ENCODE measurements around the gene MSI2.

MSI2 gene

DNA sequence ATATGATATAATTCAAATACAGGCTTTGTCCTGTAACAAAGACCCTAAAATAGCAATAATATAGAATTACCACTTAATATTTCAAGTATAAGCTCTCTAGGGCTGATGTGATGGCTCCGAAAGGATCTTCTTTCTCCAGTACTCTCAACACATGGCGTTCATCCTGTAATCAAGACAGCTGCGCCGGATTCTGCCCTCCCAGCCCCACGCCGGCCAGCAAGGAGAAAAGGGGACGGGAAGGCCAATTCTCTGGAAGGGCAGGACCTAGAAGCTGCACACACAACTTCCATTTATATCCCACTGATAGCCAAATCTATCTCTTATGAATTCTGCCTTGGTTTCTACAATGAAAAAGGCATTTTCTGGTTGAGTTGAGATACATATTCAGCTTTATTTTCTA lies 456.8 kb downstream of the MSI2 start:
- ATAC-seq, result no peak
- TF ChIP-seq GLIS3 (CRISPR knock-in tag; IDR thresholded peaks at IDR 0.05), result no peak
- TF ChIP-seq, protein P1, sequence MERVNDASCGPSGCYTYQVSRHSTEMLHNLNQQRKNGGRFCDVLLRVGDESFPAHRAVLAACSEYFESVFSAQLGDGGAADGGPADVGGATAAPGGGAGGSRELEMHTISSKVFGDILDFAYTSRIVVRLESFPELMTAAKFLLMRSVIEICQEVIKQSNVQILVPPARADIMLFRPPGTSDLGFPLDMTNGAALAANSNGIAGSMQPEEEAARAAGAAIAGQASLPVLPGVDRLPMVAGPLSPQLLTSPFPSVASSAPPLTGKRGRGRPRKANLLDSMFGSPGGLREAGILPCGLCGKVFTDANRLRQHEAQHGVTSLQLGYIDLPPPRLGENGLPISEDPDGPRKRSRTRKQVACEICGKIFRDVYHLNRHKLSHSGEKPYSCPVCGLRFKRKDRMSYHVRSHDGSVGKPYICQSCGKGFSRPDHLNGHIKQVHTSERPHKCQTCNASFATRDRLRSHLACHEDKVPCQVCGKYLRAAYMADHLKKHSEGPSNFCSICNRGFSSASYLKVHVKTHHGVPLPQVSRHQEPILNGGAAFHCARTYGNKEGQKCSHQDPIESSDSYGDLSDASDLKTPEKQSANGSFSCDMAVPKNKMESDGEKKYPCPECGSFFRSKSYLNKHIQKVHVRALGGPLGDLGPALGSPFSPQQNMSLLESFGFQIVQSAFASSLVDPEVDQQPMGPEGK (CRISPR knock-in tag; IDR thresholded peaks at IDR 0.05; ENCODE audit: borderline replicate concordance), result no peak
- TF ChIP-seq, protein P2, sequence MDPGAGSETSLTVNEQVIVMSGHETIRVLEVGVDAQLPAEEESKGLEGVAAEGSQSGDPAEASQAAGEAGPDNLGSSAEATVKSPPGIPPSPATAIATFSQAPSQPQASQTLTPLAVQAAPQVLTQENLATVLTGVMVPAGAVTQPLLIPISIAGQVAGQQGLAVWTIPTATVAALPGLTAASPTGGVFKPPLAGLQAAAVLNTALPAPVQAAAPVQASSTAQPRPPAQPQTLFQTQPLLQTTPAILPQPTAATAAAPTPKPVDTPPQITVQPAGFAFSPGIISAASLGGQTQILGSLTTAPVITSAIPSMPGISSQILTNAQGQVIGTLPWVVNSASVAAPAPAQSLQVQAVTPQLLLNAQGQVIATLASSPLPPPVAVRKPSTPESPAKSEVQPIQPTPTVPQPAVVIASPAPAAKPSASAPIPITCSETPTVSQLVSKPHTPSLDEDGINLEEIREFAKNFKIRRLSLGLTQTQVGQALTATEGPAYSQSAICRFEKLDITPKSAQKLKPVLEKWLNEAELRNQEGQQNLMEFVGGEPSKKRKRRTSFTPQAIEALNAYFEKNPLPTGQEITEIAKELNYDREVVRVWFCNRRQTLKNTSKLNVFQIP (CRISPR knock-in tag; IDR thresholded peaks at IDR 0.05; ENCODE audit: borderline replicate concordance, low read depth), result no peak
- TF ChIP-seq BACH2 (CRISPR knock-in tag; IDR thresholded peaks at IDR 0.05; ENCODE audit: borderline replicate concordance), result no peak

DNA sequence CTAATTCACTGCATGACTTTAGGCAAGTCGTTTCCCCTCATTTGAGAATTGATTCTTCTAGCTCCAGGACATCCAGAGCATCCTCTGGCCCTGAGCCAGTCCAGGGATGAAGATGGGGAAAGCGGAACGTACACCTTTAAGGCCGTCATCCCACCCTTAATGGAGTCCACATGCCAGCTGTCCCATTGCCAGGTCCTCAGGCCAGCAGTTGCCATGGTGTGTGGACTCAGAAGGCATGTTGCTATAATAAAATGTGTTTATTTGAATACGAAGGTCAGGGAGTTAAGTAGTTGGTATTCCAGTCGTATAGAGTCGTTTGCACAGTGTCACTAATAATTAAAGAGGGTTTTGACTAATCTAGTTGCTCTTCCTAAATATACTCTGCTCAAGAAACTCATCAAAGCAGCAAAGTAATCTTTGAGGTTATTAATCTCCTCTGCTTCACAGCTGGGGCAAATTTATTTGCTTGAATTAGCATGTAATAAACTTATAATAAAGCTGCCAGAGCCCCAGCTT lies 458.4 kb downstream of the MSI2 start:
- ATAC-seq, result no peak
- TF ChIP-seq ZNF70 (CRISPR knock-in tag; IDR thresholded peaks at IDR 0.05), result no peak
- TF ChIP-seq, protein P3, sequence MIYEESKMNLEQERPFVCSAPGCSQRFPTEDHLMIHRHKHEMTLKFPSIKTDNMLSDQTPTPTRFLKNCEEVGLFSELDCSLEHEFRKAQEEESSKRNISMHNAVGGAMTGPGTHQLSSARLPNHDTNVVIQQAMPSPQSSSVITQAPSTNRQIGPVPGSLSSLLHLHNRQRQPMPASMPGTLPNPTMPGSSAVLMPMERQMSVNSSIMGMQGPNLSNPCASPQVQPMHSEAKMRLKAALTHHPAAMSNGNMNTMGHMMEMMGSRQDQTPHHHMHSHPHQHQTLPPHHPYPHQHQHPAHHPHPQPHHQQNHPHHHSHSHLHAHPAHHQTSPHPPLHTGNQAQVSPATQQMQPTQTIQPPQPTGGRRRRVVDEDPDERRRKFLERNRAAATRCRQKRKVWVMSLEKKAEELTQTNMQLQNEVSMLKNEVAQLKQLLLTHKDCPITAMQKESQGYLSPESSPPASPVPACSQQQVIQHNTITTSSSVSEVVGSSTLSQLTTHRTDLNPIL (CRISPR knock-in tag; IDR thresholded peaks at IDR 0.05; ENCODE audit: low read depth), result no peak

DNA sequence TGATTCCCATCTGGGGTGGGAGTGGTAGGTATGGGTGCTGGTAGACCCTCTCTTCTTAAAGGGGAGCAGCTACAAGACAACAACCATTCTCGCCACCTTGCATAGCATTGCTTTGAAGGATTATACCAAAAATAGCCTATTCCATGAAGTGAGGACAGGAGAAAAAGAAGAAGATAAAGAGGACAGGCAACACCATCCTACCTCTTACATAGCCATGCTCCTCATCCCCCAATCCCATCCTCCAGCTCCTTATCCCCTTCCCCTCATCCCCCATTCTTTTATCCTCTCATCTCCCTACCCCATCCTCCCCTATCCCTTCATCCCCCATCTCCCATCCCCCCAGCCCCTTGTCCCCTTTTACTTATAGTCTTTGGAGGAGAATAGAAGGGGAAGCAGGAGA lies 459.7 kb downstream of the MSI2 start:
- TF ChIP-seq TOX (CRISPR knock-in tag; IDR thresholded peaks at IDR 0.05; ENCODE audit: borderline replicate concordance) (no peak), BACH2 (CRISPR knock-in tag; IDR thresholded peaks at IDR 0.05; ENCODE audit: borderline replicate concordance) (no peak), CSDC2 (CRISPR knock-in tag; IDR thresholded peaks at IDR 0.05) (no peak), RARB (CRISPR knock-in tag; IDR thresholded peaks at IDR 0.05) (no peak), ZNF565 (CRISPR knock-in tag; conservative IDR thresholded peaks at IDR 0.05; ENCODE audit: low read depth) (no peak), ISL1 (CRISPR knock-in tag; IDR thresholded peaks at IDR 0.05) (no peak), ZC3H10 (CRISPR knock-in tag; IDR thresholded peaks at IDR 0.05) (no peak), ZNF8 (CRISPR knock-in tag; IDR thresholded peaks at IDR 0.05) (no peak), TCF4 (CRISPR knock-in tag; IDR thresholded peaks at IDR 0.05; ENCODE audit: borderline replicate concordance) (no peak), PPARA (CRISPR knock-in tag; IDR thresholded peaks at IDR 0.05; ENCODE audit: borderline replicate concordance) (no peak), ARNTL (CRISPR knock-in tag; IDR thresholded peaks at IDR 0.05; ENCODE audit: borderline replicate concordance, low read depth) (no peak), SNAI2 (CRISPR knock-in tag; IDR thresholded peaks at IDR 0.05) (no peak), OSR1 (CRISPR knock-in tag; IDR thresholded peaks at IDR 0.05) (no peak), ZFP30 (CRISPR knock-in tag; IDR thresholded peaks at IDR 0.05) (no peak), GLIS3 (CRISPR knock-in tag; IDR thresholded peaks at IDR 0.05) (no peak), ESRRG (CRISPR knock-in tag; IDR thresholded peaks at IDR 0.05) (no peak)
- TF ChIP-seq, protein P3 (CRISPR knock-in tag; IDR thresholded peaks at IDR 0.05; ENCODE audit: low read depth), result no peak
- TF ChIP-seq, protein P1 (CRISPR knock-in tag; IDR thresholded peaks at IDR 0.05; ENCODE audit: borderline replicate concordance), result no peak
- TF ChIP-seq, protein P2 (CRISPR knock-in tag; IDR thresholded peaks at IDR 0.05; ENCODE audit: borderline replicate concordance, low read depth), result no peak
- TF ChIP-seq, protein P4, sequence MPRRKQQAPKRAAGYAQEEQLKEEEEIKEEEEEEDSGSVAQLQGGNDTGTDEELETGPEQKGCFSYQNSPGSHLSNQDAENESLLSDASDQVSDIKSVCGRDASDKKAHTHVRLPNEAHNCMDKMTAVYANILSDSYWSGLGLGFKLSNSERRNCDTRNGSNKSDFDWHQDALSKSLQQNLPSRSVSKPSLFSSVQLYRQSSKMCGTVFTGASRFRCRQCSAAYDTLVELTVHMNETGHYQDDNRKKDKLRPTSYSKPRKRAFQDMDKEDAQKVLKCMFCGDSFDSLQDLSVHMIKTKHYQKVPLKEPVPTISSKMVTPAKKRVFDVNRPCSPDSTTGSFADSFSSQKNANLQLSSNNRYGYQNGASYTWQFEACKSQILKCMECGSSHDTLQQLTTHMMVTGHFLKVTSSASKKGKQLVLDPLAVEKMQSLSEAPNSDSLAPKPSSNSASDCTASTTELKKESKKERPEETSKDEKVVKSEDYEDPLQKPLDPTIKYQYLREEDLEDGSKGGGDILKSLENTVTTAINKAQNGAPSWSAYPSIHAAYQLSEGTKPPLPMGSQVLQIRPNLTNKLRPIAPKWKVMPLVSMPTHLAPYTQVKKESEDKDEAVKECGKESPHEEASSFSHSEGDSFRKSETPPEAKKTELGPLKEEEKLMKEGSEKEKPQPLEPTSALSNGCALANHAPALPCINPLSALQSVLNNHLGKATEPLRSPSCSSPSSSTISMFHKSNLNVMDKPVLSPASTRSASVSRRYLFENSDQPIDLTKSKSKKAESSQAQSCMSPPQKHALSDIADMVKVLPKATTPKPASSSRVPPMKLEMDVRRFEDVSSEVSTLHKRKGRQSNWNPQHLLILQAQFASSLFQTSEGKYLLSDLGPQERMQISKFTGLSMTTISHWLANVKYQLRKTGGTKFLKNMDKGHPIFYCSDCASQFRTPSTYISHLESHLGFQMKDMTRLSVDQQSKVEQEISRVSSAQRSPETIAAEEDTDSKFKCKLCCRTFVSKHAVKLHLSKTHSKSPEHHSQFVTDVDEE (CRISPR knock-in tag; IDR thresholded peaks at IDR 0.05), result no peak

More for the DNA sequence above, 459.7 kb downstream of the MSI2 start:
- ATAC-seq, result no peak
